ENCODE results near the gene CREB5.

DNA sequence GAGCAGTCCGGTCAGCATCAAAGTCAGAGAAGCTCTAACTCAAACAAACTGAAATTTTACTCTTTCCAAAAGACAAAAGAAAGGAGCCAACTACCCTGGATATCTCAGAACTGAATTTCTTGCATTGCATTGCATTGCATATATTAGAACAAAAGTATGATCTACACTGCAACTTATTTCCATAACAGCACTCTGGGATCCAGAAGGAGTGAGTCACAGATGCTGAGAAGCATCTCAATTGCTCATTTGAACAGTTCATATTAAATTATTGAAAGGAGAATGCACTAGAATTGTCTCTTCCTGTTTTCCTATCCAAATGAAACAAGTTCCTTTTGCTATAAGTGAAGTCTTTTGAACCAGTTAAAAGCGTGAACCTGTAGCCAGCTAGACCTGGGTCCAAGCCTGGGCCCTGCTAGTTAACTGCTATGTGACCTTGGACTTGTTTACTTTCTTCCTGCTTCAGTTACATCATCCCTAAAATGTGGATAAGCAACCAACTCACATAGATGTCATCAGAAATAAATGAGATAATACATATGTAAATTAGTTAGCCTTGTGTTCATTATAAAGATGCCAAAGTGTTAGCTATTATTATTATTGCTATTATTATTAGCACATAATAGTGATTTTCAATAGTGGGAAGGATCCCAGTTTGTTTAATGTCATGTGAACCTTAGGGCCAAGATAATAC lies 184.1 kb downstream of the CREB5 start:
- TF ChIP-seq GATA2 (IDR thresholded peaks at IDR 0.05; ENCODE audit: low read depth, low read length), result no peak
- no peak for TF ChIP-seq GATA3 (IDR thresholded peaks at IDR 0.05; ENCODE audit: low read depth, low read length)

Measured in SH-SY5Y (cell line).